Smooth muscle cell (in vitro differentiated cells): ENCODE results near the gene TMEM198. TPM values are rescaled to one million over a fixed set of nuclear protein-coding genes. Genes with fewer than 3 reads are reported as not detected.

Experiments used
- DNase-seq: peaks from one replicate; lab custom pipeline; 2025; ENCODE audit not compliant: unreplicated experiment; lab: John Stamatoyannopoulos, UW
- H2AFZ ChIP-seq: fragments of 200-600 bp; sonication (generic); 2 replicates; pipeline ENCODE4 v1.6.0; 2016; ENCODE audit warnings: antibody characterized with exemption, low read depth, mild to moderate bottlenecking
- H3F3A ChIP-seq: fragments of 200-600 bp; sonication (generic); 2 replicates; pipeline ENCODE4 v1.6.0; 2017; ENCODE audit warnings: antibody characterized with exemption, low read depth
- H3K27ac ChIP-seq: fragments of 200-600 bp; sonication (generic); 2 replicates; pipeline ENCODE4 v1.5.1; 2016; ENCODE audit warnings: low read depth, mild to moderate bottlenecking
- H3K27me3 ChIP-seq: fragments of 200-600 bp; sonication (generic); 2 replicates; pipeline ENCODE4 v1.6.1; 2016; ENCODE audit warnings: low read depth, mild to moderate bottlenecking
- H3K36me3 ChIP-seq: fragments of 200-600 bp; sonication (generic); 2 replicates; pipeline ENCODE4 v1.5.1; 2016; ENCODE audit warnings: low read depth
- H3K4me1 ChIP-seq: fragments of 200-600 bp; sonication (generic); 2 replicates; pipeline ENCODE4 v1.5.1; 2016; ENCODE audit warnings: low read depth
- H3K4me2 ChIP-seq: fragments of 200-600 bp; sonication (generic); 2 replicates; pipeline ENCODE4 v1.6.0; 2016; ENCODE audit warnings: mild to moderate bottlenecking
- H3K4me3 ChIP-seq: fragments of 200-600 bp; sonication (generic); 2 replicates; pipeline ENCODE4 v1.5.1; 2016; ENCODE audit warnings: mild to moderate bottlenecking
- H3K79me2 ChIP-seq: fragments of 200-600 bp; sonication (generic); 2 replicates; pipeline ENCODE4 v1.6.0; 2016; ENCODE audit warnings: low read depth, mild to moderate bottlenecking
- H3K9ac ChIP-seq: fragments of 200-600 bp; sonication (generic); 2 replicates; pipeline ENCODE4 v1.6.0; 2016; ENCODE audit warnings: low read depth
- H3K9me3 ChIP-seq: fragments of 200-600 bp; sonication (generic); replicated peaks from 2 replicates; pipeline ENCODE4 v1.5.1; 2016; ENCODE audit warnings: low read depth
- H4K20me1 ChIP-seq: fragments of 200-600 bp; sonication (generic); 2 replicates; pipeline ENCODE4 v1.6.0; 2016; ENCODE audit warnings: low read depth
- CTCF ChIP-seq: fragments of 200-600 bp; sonication (generic); IDR thresholded peaks from 2 replicates; pipeline ENCODE4 v1.5.1; 2017; ENCODE audit warnings: borderline replicate concordance, mild to moderate bottlenecking, antibody characterized with exemption; ENCODE audit not compliant: insufficient read depth, poor library complexity, severe bottlenecking
- WGBS: methylation state at CpG from one replicate; pipeline ENCODE4 v1.1.7; 2016; ENCODE audit warnings: low lambda C conversion rate; 5-methylcytosine and 5-hydroxymethylcytosine counted together
- polyA plus RNA-seq: library from polyadenylated mRNA; unstranded; fragments of >200 nt; fragmentation: Nextera tagmentation; extraction: Ambion mirVana; gene quantifications from 2 replicates; pipeline ENCODE4 v1.2.1, GENCODE V29; 2016
- total RNA-seq: library from RNA; depleted of rRNA; stranded (reverse); fragments of >200 nt; gene quantifications from 2 replicates; pipeline ENCODE4 v1.2.3, GENCODE V29; 2014

The TMEM198 gene
- total and polyA plus RNA-seq, 2 experiments from 2014 or later = 3.3 to 6.9 TPM

DNA sequence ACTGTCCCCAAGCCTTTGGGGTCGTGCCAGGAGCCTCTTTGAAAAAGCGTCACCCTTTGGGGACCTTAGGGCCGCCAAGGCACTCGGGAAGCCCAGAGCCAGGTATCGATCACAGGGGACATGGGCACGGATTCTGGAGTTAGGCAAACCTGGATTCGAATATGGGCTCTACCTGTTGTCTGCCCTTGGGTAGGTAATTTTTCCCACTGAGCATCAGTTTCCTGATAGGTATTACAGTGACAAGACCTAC, 9.3 kb downstream of the TMEM198 start:
- no peaks in the 10 kb centered on the region for H3F3A ChIP-seq
- H3K27me3 ChIP-seq = no peaks in the 10 kb centered on the region
- no peak overlapping the region for H3K27ac ChIP-seq
- no peaks in the 10 kb centered on the region for H3K79me2 ChIP-seq
- H2AFZ ChIP-seq = no peak overlapping the region
- peaks cover 4% of the 10 kb centered on the region for H3K4me1 ChIP-seq
- peak overlapping the region; percentile 61 for H3K4me3 ChIP-seq
- H3K4me2 ChIP-seq = peak overlapping the region; percentile 96
- H3K9ac ChIP-seq = no peak overlapping the region
- DNase-seq = no peak
- no peak for TF ChIP-seq CTCF
- peaks cover 4% of the 10 kb centered on the region for H4K20me1 ChIP-seq
- H3K9me3 ChIP-seq = no peaks in the 10 kb centered on the region
- H3K36me3 ChIP-seq = no peaks in the 10 kb centered on the region
- WGBS = 47% methylated on average over 7 of the region's 7 CpGs

GRCh38 chr2:219553463-219553963, 9.7 kb downstream of the TMEM198 start:
- 87% methylated on average over 12 of the region's 12 CpGs for WGBS
- peak overlapping the region; percentile 96 for H3K4me2 ChIP-seq
- H3K4me3 ChIP-seq = no peak overlapping the region

GRCh38 chr2:219554350-219554749, 10.5 kb downstream of the TMEM198 start:
- 96% methylated on average over 15 of the region's 15 CpGs for WGBS
- no peak overlapping the region for H2AFZ ChIP-seq
- H3K9ac ChIP-seq = no peak overlapping the region
- no peaks in the 10 kb centered on the region for H3K79me2 ChIP-seq
- no peak overlapping the region for H3K4me3 ChIP-seq
- H3F3A ChIP-seq = no peaks in the 10 kb centered on the region
- TF ChIP-seq CTCF = no peak
- no peak overlapping the region for H3K4me2 ChIP-seq
- no peak for DNase-seq
- H3K9me3 ChIP-seq = no peaks in the 10 kb centered on the region
- no peaks in the 10 kb centered on the region for H3K27me3 ChIP-seq
- no peak overlapping the region for H3K27ac ChIP-seq
- H3K36me3 ChIP-seq = no peaks in the 10 kb centered on the region
- peaks cover 4% of the 10 kb centered on the region for H3K4me1 ChIP-seq
- peaks cover 4% of the 10 kb centered on the region for H4K20me1 ChIP-seq

More at GRCh38 chr2:219553463-219553963, 9.7 kb downstream of the TMEM198 start:
- Histone ChIP-seq H3K9me3 (no peaks in the 10 kb centered on the region), H4K20me1 (peaks cover 4% of the 10 kb centered on the region), H3K27me3 (no peaks in the 10 kb centered on the region), H2AFZ (no peak overlapping the region), H3F3A (no peaks in the 10 kb centered on the region), H3K79me2 (no peaks in the 10 kb centered on the region), H3K27ac (no peak overlapping the region), H3K9ac (no peak overlapping the region), H3K36me3 (no peaks in the 10 kb centered on the region), H3K4me1 (peaks cover 4% of the 10 kb centered on the region)
- no peak for TF ChIP-seq CTCF
- DNase-seq = no peak

DNA sequence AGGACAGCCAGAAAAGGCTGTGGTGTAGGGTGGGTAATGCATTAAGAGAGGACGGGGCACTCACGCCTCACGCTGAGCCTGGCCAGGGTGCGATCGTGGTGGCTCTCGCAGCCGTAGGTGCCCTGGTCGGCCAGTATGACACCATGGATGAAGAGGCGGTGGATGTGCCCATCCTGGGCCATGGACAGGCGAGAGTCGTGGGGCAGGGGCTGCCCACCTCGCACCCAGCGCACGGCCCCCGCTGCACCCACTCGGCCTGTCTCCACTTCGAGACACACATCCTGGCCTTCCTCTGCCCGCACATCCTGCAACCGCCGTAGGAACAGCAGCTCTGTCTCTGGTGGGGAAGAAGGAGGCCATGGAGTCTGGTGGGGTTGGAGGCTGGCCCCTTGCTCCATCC, 12.1 kb downstream of the TMEM198 start:
- no peaks in the 10 kb centered on the region for H3K9me3 ChIP-seq
- H3K27me3 ChIP-seq = no peaks in the 10 kb centered on the region
- H3K27ac ChIP-seq = no peak overlapping the region
- 97% methylated on average over 20 of the region's 20 CpGs for WGBS
- no peak for DNase-seq
- no peaks in the 10 kb centered on the region for H3K36me3 ChIP-seq
- TF ChIP-seq CTCF = no peak
- peaks cover 2% of the 10 kb centered on the region for H4K20me1 ChIP-seq
- H3K4me3 ChIP-seq = no peak overlapping the region
- H3K79me2 ChIP-seq = no peaks in the 10 kb centered on the region
- H3K4me1 ChIP-seq = peaks cover 4% of the 10 kb centered on the region
- H3K4me2 ChIP-seq = no peak overlapping the region
- H3K9ac ChIP-seq = no peak overlapping the region
- H2AFZ ChIP-seq = no peak overlapping the region
- H3F3A ChIP-seq = no peaks in the 10 kb centered on the region
